Activated effector memory CD4-positive, alpha-beta T cell treated with Interleukin-2 at 50 U/mL for 16 hours (primary cell): ENCODE measurements around the gene PLXNA2.

Experiments used
- DNase-seq: peaks from one replicate; pipeline ENCODE4 v3.0.0-alpha.2; 2020

The PLXNA2 gene

DNA sequence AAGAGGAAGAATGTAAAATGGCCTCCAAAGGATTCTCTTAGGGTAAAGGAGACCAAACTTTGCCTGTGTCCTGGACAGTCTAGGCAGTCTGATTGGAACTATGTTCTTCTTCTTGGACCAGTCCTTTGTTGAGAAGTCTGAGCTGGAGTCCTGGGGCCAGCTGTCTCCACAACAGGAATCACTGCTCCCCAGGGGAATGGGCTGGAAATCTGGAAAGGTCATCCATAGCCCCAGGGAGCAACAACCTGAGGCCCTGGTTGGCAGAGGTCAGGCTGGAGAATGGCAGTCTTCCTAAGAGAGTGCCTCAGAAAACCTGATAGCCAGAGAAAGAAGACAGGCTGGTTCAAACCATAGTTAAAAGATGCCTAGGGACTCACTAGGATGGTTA lies 68.7 kb downstream of the PLXNA2 start:
- no peak for DNase-seq

GRCh38 chr1:208174731-208175507 lies 69.3 kb downstream of the PLXNA2 start:
- no peak for DNase-seq

DNA sequence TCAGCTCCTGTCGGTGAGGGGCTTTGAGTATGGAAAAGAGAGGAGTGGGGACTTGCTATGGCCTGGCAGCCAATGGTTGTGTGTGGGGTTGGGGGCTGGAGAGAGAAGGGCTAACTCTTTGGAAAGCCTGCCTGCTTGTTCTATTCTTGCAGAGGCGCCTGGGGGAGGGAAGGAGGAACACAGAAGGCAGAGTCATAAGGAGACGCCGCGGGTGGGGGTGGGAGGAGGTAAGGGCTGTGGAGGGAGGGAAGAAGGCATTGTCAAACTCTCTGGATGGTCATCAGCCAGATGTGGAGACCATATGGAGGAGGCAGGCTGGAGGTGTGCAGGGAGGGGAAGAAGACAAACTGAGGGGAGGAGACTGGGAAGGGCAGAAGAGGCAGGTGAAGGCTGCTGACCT lies 70.0 kb downstream of the PLXNA2 start:
- DNase-seq: no peak

GRCh38 chr1:208173749-208174148 lies 70.4 kb downstream of the PLXNA2 start:
- DNase-seq: no peak

DNA sequence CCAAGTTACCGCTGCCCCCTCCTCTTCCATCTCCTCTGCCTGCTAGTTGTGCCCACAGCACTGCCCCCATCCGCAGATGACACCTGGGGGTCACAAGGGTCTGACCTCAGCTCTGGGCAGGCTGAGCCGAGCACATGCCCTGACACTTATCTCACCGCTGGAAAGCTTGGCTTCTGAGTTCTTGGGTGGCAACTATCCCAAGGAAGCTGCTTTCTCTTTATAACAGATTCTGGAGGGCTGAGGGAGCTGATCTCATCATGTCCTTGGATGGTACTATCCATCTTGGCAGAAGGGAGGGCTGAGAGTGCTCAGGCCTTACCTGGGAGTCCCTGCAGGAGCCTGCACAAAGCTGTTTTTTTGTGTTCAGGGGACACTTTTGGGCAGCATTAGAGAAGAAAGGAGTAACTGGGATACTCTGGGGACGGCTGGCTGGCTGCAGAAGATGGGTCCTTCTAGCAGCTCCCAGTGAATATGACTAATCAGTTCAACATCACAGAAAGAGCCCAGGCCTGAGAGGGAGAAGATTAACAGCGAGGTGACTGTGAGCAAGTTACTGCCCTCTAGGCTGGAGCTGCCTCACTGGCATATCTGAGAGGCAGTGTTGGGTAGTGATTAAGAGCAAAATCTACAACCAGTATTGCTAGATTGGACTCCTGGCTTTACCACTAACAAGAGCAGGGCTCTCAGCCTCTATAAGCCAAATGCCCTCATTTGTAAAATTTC lies 71.6 kb downstream of the PLXNA2 start:
- DNase-seq: no peak

DNA sequence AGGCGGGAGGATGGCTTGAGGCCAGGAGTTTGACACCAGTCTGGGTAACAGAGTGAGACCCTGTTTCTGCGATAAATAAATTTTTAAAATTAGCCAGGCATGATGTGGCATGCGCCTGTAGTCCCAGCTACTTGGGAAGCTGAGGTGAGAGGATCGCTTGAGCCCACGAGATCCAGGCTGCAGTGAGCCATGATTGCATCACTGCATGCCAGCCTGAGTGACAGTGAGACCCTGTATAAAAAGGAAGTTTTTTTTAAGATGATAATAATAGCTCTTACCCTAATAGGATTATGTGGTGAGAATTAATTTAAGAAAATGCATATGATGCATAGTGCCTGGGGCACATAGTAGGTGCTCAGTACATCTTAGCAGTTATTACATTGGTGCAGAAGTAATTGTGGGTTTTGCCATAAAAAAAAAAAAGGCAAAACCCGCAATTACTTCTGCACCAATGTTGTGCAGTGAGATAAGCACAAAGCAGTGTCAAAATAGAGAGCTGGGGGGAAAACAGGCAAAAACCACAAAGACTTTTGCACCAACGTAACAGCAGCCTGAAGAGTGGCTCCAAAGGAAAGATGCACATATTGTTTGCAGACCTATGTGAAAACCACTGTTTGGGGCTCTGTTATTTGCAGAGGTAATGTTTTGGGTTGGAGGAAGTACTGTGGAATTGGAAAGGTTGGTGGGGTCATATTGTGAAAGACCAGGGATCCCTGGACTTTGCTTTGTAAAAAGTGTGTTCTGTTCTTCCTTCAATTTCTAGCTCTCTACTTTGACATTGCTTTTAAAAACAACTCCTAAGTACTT lies 72.4 kb downstream of the PLXNA2 start:
- DNase-seq: no peak

DNA sequence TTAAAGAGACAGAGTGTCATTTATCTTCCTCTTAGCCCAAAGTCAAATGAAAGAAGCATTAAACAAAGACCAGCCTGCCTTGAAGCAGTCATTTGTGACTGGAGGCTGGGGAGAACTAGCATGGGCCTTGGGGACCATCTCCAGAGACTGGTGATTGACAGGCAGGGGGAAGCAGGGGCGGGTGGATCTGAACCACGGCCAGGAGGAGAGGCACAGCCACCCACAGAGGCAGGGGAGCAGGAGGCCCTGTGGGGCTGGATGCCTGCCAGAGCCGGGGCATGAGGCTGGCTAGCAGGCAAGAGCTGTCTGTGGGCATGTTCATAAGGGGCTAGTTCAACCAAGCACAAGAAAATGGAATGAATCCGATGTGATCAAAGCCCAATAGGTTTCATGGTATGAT lies 73.9 kb downstream of the PLXNA2 start:
- no peak for DNase-seq

GRCh38 chr1:208169081-208169879 lies 74.9 kb downstream of the PLXNA2 start:
- DNase-seq: no peak

- DNase-seq: no peak
Observed at GRCh38 chr1:208167261-208167869, 76.8 kb downstream of the PLXNA2 start.

DNA sequence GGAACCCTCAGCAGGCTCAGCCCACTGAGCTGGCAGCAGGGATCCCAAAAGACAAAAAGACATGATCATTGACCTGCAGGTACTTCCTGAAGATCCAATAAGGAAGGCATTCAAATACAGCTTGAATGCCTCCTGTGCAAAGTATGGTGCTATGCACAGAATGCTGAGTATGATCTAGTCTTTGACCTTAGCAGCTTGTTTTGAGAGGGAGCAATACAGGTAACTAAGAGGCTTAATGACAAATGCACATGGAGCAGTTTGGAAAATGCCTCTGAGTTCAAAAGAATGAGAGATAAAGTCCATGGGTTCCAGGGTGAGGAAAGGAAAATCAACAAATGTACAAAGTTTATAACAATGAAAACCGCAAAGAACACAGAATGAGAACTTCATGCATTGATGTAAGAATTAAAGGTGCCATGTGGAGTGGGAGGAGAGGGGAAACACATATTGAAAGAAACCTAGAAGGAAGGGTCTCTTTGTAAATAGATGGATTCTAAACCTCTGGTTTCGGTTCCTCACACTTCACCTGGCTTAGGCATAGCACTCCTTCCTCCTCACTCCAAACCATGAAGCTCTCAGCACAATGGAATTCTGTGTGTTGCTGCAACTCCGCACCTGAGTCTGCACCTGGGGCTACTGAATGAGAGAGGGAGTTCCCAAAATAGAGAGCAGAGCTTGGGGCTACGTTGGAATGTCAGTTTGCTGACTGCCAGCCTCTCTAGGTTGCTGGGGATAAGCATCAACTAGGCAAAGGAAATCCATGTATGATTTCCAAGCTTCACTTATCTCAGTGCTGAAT lies 77.6 kb downstream of the PLXNA2 start:
- no peak for DNase-seq

DNA sequence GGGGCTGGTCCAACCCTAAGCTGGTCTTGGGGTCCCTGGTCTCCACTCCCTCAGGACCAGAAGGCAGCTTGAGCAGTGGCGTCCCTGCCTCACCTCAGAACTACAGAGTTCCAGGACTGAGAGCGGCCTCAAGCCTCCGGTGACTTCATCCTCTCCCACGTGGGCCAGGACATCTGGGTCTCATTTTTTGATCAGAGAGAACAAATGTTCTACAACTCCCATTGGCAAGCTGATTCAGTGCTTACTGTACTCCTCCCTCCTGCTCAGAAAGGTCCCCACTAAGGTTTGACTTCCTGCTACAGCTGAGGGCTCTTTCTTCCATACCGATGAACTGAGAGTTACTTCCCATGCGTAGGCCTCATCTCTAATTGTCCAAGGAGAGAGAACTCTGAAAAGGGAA lies 78.5 kb downstream of the PLXNA2 start:
- no peak for DNase-seq

DNA sequence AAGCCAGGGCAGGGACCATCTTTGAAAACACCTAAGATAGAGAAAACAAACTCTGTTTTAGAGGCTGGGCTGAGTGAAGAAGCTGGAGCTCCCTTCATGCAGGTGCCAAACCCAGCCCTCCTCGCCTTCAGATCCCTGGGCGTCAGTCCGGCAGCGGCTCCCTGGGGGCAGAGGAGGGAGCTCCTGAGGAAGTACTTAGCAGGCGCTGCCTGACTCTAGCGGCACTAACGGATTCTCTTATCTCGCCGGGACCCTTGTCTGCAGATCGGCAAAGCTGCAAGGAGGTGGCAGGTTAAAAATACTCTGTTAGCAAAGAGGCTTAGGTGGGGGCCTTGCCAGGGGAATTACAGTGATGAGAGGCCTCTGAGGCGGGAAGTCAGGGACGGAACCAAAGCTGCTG lies 79.6 kb downstream of the PLXNA2 start:
- DNase-seq: no peak

DNA sequence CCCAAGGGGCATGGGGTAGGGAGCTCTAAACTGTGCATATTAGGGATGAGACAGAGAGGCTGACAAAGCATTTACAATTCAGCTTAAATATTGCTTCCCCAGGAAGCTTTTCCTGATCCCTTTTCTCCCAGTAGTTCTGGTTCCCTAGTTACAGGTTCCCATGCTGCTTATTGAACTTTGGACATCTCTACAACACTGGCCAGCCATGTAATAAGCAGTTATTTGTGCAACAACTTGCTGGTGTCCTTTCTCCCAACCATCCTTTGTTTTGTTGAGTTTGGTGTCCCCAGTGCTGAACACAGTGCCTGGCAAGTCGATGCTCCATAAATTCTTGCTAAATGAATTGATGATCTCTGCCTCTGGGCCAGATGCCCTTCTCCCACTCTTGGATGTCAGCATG lies 80.6 kb downstream of the PLXNA2 start:
- no peak for DNase-seq

- no peak for DNase-seq
Observed at GRCh38 chr1:208162903-208163302, 81.3 kb downstream of the PLXNA2 start.

GRCh38 chr1:208161656-208162375 lies 82.4 kb downstream of the PLXNA2 start:
- no peak for DNase-seq

DNA sequence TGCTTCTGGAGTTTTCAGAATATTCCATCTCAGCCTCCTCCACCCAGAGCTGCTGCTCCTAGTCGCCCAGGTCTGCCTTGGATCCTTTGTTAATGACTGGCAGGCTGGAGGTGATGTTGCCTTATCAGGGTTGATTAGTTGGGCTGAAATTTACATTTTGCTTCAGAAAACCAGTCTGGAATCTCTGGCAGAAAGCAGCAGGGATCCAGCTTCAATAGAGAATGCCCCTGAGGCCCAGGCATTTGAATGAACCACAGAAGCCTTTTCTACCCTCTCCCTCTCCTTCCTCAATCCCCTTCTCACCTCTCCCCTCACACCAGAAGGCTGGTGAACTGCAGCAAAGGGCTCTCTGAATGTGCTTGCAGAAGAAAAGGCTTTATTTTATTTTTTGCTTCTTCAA lies 83.2 kb downstream of the PLXNA2 start:
- no peak for DNase-seq

DNA sequence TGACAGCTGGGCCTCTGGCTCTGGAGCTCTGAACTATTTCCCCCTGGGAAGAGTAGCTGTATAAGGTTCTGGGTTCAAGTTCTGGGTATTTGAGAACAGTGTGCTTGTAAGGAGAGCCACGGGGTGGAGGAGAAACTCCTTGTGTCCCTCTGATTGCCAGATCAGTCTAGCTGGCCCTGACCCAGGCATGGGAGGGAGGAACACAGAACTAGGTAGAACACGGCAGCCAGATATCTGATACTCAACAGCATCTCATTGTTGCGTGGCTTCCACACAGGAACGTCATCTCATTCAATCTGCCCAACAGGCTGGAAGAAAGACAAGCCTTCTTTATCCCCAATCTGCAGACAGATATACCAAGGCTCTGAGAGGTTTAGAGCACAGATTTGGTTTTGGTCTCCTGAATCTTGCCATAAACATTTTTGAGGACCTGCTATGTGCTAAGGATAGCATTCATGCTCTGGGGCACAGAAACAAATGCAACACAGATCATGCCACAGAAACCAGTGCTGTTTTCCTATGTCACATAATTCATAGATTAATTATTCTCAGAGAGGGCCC lies 83.8 kb downstream of the PLXNA2 start:
- DNase-seq: no peak

DNA sequence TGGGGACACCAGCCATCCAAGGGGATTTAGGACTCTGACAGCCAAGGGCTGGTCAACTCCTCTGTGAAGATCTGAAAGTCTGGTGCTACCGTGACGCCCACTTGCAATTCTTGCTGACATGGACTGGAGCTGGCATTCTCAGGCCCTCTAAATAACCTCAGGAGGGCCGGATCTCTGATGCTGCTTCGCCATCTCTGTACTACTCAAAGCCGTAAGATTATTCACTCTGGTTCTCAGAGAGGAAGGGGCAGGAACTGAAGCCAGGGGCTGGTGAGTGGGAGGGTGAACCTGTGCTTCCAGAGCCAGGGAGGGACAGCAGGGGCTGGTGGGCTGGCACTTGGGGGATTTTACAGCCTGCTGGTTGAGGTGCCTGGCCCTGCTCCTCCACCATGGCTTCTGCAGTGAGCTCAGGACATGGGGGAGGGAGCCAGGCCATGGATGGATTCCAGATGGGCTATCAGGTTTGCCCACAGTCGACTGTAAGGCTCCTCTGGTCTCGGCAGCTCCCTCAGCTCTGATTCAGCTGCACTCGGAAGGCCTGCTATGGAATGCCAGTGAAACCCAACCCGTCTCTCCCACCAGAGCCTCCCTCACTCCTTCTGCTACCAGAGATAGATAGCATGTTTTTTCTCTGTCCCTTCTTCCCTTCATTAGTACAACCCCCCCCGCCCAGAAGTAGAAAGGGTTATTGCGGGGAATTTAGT lies 84.5 kb downstream of the PLXNA2 start:
- no peak for DNase-seq

GRCh38 chr1:208158640-208159554 lies 85.3 kb downstream of the PLXNA2 start:
- no peak for DNase-seq
